Measurements from ENCODE around the gene TTBK1. TPM values are rescaled to one million over a fixed set of nuclear protein-coding genes. Genes with fewer than 3 reads are reported as not detected.

TTBK1 gene
- polyA plus RNA-seq, 1 donor from 2014 or later: 4.2 TPM

- Histone ChIP-seq H3K79me2 (replicated peaks; ENCODE audit: insufficient read depth, low read length) (no peaks in the 10 kb centered on the region), H3K9me2 (ENCODE audit: insufficient read depth, low read length) (no peaks in the 10 kb centered on the region), H3K4me2 (ENCODE audit: low read length) (no peak overlapping the region), H3K9ac (ENCODE audit: low read length) (no peak overlapping the region), H3K4me3 (ENCODE audit: low read length) (no peak overlapping the region), H2AFZ (ENCODE audit: low read depth, low read length) (no peak overlapping the region), H3K36me3 (ENCODE audit: insufficient read depth, low read length) (peaks cover 4% of the 10 kb centered on the region), H4K20me1 (ENCODE audit: insufficient read depth) (no peaks in the 10 kb centered on the region), H3K9me3 (ENCODE audit: low read length) (no peaks in the 10 kb centered on the region), H3K27ac (ENCODE audit: low read length) (no peak overlapping the region), H3K27me3 (ENCODE audit: insufficient read depth, low read depth, low read length) (no peaks in the 10 kb centered on the region), H3F3A (ENCODE audit: insufficient read depth, low read length, poor library complexity, severe bottlenecking) (no peaks in the 10 kb centered on the region)
- TF ChIP-seq SMC3 (conservative IDR thresholded peaks at IDR 0.05; ENCODE audit: poor library complexity) (no peak), REST (IDR thresholded peaks at IDR 0.05; ENCODE audit: borderline replicate concordance) (no peak), MXI1 (conservative IDR thresholded peaks at IDR 0.05; ENCODE audit: poor library complexity, severe bottlenecking) (no peak), EP300 (conservative IDR thresholded peaks at IDR 0.05; ENCODE audit: poor library complexity, severe bottlenecking) (no peak), TAF1 (IDR thresholded peaks at IDR 0.05; ENCODE audit: low read depth) (no peak), CTCF (IDR thresholded peaks at IDR 0.05; ENCODE audit: poor library complexity, severe bottlenecking) (no peak), EZH2 (IDR thresholded peaks at IDR 0.05; ENCODE audit: borderline replicate concordance, insufficient read depth, low read length, poor library complexity, severe bottlenecking) (no peak), RAD21 (conservative IDR thresholded peaks at IDR 0.05) (no peak), POLR2AphosphoS5 (IDR thresholded peaks at IDR 0.05) (no peak)
These were observed 17.9 kb downstream of the TTBK1 start for GRCh38 chr6:43261198-43261597.

GRCh38 chr6:43262000-43262779, 18.9 kb downstream of the TTBK1 start:
- Histone ChIP-seq H3K4me2 (ENCODE audit: low read length) (no peak overlapping the region), H3K79me2 (replicated peaks; ENCODE audit: insufficient read depth, low read length) (no peaks in the 10 kb centered on the region), H3K9me3 (ENCODE audit: low read length) (no peaks in the 10 kb centered on the region), H3K9ac (ENCODE audit: low read length) (no peak overlapping the region), H3K9me2 (ENCODE audit: insufficient read depth, low read length) (no peaks in the 10 kb centered on the region), H3K27ac (ENCODE audit: low read length) (no peak overlapping the region), H3K27me3 (ENCODE audit: insufficient read depth, low read depth, low read length) (no peaks in the 10 kb centered on the region), H3K4me3 (ENCODE audit: low read length) (no peak overlapping the region), H4K20me1 (ENCODE audit: insufficient read depth) (no peaks in the 10 kb centered on the region), H2AFZ (ENCODE audit: low read depth, low read length) (no peak overlapping the region), H3K36me3 (ENCODE audit: insufficient read depth, low read length) (peaks cover 4% of the 10 kb centered on the region), H3F3A (ENCODE audit: insufficient read depth, low read length, poor library complexity, severe bottlenecking) (no peaks in the 10 kb centered on the region)
- TF ChIP-seq REST (IDR thresholded peaks at IDR 0.05; ENCODE audit: borderline replicate concordance): no peak
- no peak for TF ChIP-seq RAD21 (conservative IDR thresholded peaks at IDR 0.05)
- TF ChIP-seq TAF1 (IDR thresholded peaks at IDR 0.05; ENCODE audit: low read depth): no peak
- TF ChIP-seq POLR2AphosphoS5 (IDR thresholded peaks at IDR 0.05): no peak
- TF ChIP-seq CTCF (IDR thresholded peaks at IDR 0.05; ENCODE audit: poor library complexity, severe bottlenecking): no peak
- no peak for TF ChIP-seq MXI1 (conservative IDR thresholded peaks at IDR 0.05; ENCODE audit: poor library complexity, severe bottlenecking)
- no peak for TF ChIP-seq EZH2 (IDR thresholded peaks at IDR 0.05; ENCODE audit: borderline replicate concordance, insufficient read depth, low read length, poor library complexity, severe bottlenecking)
- TF ChIP-seq SMC3 (conservative IDR thresholded peaks at IDR 0.05; ENCODE audit: poor library complexity): no peak
- TF ChIP-seq EP300 (conservative IDR thresholded peaks at IDR 0.05; ENCODE audit: poor library complexity, severe bottlenecking): no peak

Data from neural cell (in vitro differentiated cells).